ENCODE measurements around the gene ZNF471. TPM values are rescaled to one million over a fixed set of nuclear protein-coding genes. Genes with fewer than 3 reads are reported as not detected.

ZNF471 gene
- total RNA-seq, 1 experiment from 2014 or later: not detected

DNA sequence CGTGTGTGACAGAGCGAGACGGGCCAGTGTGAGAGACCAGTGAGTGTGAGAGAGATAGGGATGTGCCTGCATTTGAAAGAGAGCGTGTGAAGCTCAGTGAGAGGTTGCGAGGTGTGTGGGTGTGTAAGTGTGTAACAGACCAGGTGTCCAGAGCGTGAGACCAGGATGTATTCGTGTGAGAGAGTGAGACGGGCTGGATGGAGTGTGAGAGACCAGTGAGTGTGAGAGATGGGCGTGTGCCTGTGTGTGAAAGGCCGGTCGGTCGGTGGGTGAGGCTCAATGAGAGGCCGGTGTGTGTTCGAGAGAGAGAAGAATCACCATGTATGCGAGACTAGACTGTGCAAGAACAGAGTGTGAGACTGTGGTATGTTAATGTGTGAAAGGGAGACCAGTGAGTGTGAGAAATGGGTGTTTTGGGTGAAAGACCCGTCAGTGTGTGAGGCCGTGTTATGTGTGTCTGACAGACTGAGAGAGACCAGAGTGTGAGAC lies 679 bp downstream of the ZNF471 start:
- H3K4me3 Mint-ChIP-seq (ENCODE audit: unreplicated experiment): no peak overlapping the region
- intact Hi-C loops (cut with micrococcal nuclease): no loop called here
- no peak overlapping the region for H3K27ac Mint-ChIP-seq (ENCODE audit: low read depth, unreplicated experiment)
- H3K9me3 Mint-ChIP-seq (ENCODE audit: unreplicated experiment): peaks cover 1% of the 10 kb centered on the region
- DNase-seq (ENCODE audit: unreplicated experiment): no peak
- H3K27me3 Mint-ChIP-seq (ENCODE audit: insufficient read depth, unreplicated experiment): no peaks in the 10 kb centered on the region
- H3K4me1 Mint-ChIP-seq (ENCODE audit: insufficient read depth, unreplicated experiment): no peaks in the 10 kb centered on the region
- no peaks in the 10 kb centered on the region for H3K36me3 Mint-ChIP-seq (ENCODE audit: insufficient read depth, unreplicated experiment)
- TF ChIP-seq, protein P1, sequence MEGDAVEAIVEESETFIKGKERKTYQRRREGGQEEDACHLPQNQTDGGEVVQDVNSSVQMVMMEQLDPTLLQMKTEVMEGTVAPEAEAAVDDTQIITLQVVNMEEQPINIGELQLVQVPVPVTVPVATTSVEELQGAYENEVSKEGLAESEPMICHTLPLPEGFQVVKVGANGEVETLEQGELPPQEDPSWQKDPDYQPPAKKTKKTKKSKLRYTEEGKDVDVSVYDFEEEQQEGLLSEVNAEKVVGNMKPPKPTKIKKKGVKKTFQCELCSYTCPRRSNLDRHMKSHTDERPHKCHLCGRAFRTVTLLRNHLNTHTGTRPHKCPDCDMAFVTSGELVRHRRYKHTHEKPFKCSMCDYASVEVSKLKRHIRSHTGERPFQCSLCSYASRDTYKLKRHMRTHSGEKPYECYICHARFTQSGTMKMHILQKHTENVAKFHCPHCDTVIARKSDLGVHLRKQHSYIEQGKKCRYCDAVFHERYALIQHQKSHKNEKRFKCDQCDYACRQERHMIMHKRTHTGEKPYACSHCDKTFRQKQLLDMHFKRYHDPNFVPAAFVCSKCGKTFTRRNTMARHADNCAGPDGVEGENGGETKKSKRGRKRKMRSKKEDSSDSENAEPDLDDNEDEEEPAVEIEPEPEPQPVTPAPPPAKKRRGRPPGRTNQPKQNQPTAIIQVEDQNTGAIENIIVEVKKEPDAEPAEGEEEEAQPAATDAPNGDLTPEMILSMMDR (IDR thresholded peaks at IDR 0.05; ENCODE audit: unreplicated experiment): no peak
- POLR2A ChIA-PET: no interaction called here
- CTCF ChIA-PET: interaction anchor here (0.6 kb wide), 1 partner anchor 59 kb away, joined by 3 read pairs; no protein-coding TSS in a partner anchor
- BruUV-seq (replicated peaks): no TSS peak

DNA sequence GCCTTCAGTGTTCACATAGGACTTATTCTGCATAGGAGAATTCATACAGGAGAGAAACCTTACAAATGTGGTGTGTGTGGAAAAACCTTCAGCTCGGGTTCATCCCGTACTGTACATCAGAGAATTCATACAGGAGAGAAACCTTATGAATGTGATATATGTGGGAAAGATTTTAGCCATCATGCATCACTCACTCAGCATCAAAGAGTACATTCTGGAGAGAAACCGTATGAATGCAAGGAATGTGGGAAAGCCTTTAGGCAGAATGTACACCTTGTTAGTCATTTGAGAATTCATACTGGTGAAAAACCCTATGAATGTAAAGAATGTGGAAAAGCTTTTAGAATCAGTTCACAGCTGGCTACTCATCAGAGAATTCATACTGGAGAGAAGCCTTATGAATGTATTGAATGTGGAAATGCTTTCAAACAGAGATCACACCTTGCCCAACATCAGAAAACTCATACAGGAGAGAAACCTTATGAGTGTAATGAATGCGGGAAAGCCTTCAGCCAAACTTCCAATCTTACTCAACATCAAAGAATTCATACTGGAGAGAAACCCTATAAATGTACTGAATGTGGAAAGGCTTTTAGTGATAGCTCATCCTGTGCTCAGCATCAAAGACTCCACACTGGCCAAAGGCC lies 17.7 kb downstream of the ZNF471 start:
- ChIA-PET CTCF (interaction anchor here (0.9 kb wide), 1 partner anchor 24 kb away, joined by 3 read pairs; no protein-coding TSS in a partner anchor), POLR2A (no interaction called here)
- Mint-ChIP-seq H3K4me1 (ENCODE audit: insufficient read depth, unreplicated experiment) (no peaks in the 10 kb centered on the region), H3K4me3 (ENCODE audit: unreplicated experiment) (no peak overlapping the region), H3K36me3 (ENCODE audit: insufficient read depth, unreplicated experiment) (no peaks in the 10 kb centered on the region), H3K27ac (ENCODE audit: low read depth, unreplicated experiment) (no peak overlapping the region), H3K9me3 (ENCODE audit: unreplicated experiment) (peaks cover 44% of the 10 kb centered on the region), H3K27me3 (ENCODE audit: insufficient read depth, unreplicated experiment) (no peaks in the 10 kb centered on the region)
- no peak for DNase-seq (ENCODE audit: unreplicated experiment)
- no TSS peak for BruUV-seq (replicated peaks)
- intact Hi-C loops (cut with micrococcal nuclease): no loop called here
- TF ChIP-seq, protein P1 (IDR thresholded peaks at IDR 0.05; ENCODE audit: unreplicated experiment): no peak

DNA sequence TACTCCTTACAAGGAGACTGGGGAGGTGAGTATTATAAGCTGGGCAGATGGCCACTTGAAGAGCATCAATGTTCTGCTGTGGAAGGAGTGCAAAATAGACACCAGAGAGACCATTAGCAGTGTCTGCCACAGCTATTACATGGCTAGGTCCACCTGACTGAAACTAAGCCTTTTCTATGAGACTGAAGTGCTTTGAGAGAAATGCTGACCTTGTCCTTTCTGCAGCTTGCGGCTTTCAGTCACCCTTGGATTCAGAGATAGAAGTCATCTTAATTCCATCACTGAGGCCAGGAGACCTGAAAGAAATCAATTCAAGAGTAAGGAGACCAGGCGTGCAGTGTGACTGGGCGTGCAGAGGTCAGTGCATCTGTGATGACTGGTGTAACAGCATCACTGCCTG lies 29.8 kb downstream of the ZNF471 start:
- Mint-ChIP-seq H3K4me3 (ENCODE audit: unreplicated experiment) (no peak overlapping the region), H3K4me1 (ENCODE audit: insufficient read depth, unreplicated experiment) (no peaks in the 10 kb centered on the region), H3K36me3 (ENCODE audit: insufficient read depth, unreplicated experiment) (no peaks in the 10 kb centered on the region), H3K27me3 (ENCODE audit: insufficient read depth, unreplicated experiment) (no peaks in the 10 kb centered on the region), H3K27ac (ENCODE audit: low read depth, unreplicated experiment) (no peak overlapping the region), H3K9me3 (ENCODE audit: unreplicated experiment) (peaks cover 25% of the 10 kb centered on the region)
- no TSS peak for BruUV-seq (replicated peaks)
- intact Hi-C loops (cut with micrococcal nuclease): no loop called here
- POLR2A ChIA-PET: no interaction called here
- DNase-seq (ENCODE audit: unreplicated experiment): no peak
- TF ChIP-seq, protein P1 (IDR thresholded peaks at IDR 0.05; ENCODE audit: unreplicated experiment): no peak
- CTCF ChIA-PET: no interaction called here

DNA sequence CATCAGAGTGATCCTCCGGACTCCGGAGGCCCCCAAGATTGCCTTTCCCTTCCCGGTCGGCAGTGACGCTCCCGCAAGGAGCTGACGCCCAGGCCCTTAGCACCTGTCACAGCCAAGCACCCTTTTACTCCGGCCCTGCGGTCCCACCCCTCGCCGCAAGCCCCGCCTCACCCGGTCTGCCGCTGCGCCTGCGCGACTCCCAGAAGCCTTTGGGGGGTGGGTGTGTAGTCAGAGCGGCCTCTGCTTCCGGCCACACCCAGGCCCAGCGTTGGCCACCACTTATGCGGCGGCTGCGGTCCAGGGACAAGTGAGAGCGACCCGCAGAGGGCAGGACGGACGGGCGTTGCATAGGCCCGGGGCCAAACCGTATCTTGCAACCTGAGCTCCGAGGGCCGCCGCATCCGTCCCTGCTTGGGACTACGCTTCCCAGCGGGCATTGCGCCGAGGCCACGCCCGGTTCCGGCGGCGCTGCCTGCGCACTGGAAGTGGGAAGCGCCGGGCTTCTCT lies 30.7 kb downstream of the ZNF471 start:
- Mint-ChIP-seq H3K4me3 (ENCODE audit: unreplicated experiment) (no peak overlapping the region), H3K9me3 (ENCODE audit: unreplicated experiment) (peaks cover 25% of the 10 kb centered on the region), H3K27me3 (ENCODE audit: insufficient read depth, unreplicated experiment) (no peaks in the 10 kb centered on the region), H3K4me1 (ENCODE audit: insufficient read depth, unreplicated experiment) (no peaks in the 10 kb centered on the region), H3K36me3 (ENCODE audit: insufficient read depth, unreplicated experiment) (no peaks in the 10 kb centered on the region), H3K27ac (ENCODE audit: low read depth, unreplicated experiment) (no peak overlapping the region)
- ChIA-PET POLR2A (no interaction called here), CTCF (no interaction called here)
- TF ChIP-seq, protein P1 (IDR thresholded peaks at IDR 0.05; ENCODE audit: unreplicated experiment): no peak
- intact Hi-C loops (cut with micrococcal nuclease): no loop called here
- no TSS peak for BruUV-seq (replicated peaks)
- DNase-seq (ENCODE audit: unreplicated experiment): no peak

Measured in MCF 10A (cell line).